HG03280 (cell line): ENCODE results near the gene NUTM2F.
"Not testable (repeated sequence)": the region's sequence is repeated elsewhere in the genome, so short reads cannot be mapped to it uniquely, and the experiment has no call there.

Experiments
- ATAC-seq: cut with Tn5 transposase; IDR thresholded peaks from one replicate; pipeline ENCODE4 v1.9.1; 2021; ENCODE audit warnings: mild to moderate bottlenecking, moderate library complexity; ENCODE audit not compliant: unreplicated experiment

NUTM2F gene

GRCh38 chr9:94317949-94318657 lies 10.3 kb downstream of the NUTM2F start:
- not testable (repeated sequence) for ATAC-seq

DNA sequence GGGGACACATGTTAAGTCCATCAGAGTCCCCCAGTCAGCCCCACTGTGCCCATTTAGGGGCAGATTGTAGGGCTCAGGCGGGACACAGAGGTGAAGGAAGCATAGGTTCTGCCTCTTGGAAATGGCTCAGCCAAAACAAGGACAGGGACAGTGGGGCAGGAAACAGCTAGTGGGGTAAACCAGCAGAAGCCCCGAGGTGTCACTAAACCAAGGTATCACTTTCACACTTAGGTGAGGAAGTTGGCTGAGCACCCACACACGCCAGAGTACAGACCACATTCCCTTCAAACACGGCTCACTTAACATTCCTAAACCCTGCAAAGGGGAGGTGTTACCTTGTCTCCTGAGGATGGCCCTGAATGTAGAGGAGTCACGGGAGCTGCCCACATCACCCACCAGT lies 12.2 kb downstream of the NUTM2F start:
- not testable (repeated sequence) for ATAC-seq

GRCh38 chr9:94315034-94315984 lies 13.1 kb downstream of the NUTM2F start:
- not testable (repeated sequence) for ATAC-seq

- ATAC-seq = no peak
Measured at GRCh38 chr9:94303321-94303720, 25.1 kb downstream of the NUTM2F start.

DNA sequence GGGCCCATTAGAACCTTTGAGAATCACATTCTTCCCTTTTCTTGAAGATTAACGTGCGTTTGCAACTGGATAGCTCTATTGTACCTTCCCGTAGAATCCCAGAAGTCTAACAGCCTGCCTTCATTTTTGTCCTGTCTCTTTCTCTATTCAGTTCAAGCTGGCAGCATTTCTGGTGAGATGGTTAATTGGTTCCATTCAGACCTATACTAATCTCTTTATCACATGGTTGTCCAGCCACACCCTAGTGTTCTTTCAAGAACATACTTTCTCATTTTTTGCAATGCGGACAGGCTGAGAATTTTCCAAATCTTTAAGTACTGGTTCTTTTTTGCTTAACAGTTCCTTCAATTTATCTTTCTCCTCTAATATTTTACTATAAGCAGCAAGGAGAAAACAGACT lies 26.0 kb downstream of the NUTM2F start:
- no peak for ATAC-seq

- ATAC-seq = no peak
Measured at GRCh38 chr9:94301583-94301982, 26.9 kb downstream of the NUTM2F start.

DNA sequence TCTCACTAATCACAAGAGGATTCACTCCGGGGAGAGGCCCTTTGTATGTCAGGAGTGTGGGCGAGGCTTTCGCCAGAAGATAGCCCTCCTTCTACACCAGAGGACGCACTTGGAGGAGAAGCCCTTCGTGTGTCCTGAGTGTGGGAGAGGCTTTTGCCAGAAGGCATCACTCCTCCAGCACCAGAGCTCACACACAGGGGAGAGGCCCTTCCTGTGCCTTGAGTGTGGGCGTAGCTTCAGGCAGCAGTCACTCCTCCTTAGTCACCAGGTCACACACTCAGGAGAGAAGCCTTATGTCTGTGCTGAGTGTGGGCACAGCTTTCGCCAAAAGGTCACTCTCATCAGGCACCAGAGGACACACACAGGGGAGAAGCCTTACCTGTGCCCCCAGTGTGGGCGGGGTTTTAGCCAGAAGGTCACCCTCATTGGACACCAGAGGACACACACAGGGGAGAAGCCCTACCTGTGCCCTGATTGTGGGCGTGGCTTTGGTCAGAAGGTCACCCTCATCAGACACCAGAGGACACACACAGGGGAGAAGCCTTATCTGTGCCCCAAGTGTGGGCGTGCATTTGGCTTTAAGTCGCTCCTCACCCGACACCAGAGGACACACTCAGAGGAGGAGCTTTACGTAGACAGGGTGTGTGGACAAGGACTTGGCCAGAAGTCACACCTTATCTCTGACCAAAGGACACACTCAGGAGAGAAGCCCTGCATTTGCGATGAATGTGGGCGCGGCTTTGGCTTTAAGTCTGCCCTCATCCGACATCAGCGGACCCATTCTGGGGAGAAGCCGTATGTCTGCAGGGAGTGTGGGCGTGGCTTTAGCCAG lies 27.8 kb downstream of the NUTM2F start:
- ATAC-seq = no peak

DNA sequence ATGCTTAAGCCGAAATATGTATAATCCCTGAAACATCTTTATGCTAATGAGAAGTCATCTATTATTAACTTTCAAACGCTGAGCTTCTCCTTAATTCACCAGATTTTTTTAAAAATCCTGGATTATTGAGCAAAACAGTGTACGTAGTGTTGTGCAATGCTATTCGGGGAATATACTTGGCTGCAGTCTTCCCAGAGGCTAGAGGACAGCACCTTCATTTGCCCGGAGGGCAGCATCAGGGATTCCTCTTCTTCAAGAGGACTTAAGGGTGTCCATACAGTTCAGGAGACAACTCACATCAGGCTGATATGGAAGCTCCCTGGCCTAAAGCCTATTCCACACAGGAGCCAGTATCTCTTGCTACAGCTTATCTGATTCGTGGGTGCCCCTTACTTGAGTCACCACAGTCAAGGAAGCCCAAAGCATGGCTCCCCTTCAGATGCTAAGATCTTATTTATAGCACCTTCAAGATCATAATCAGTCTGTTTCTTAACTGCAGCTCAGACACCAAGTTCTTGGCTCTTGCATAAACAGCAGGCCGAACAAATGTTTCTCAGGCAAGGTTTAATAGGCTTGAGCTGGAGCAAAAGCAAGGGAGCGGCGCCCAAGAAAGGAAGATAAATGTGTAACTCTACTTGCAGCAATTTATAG lies 29.4 kb downstream of the NUTM2F start:
- ATAC-seq = no peak

DNA sequence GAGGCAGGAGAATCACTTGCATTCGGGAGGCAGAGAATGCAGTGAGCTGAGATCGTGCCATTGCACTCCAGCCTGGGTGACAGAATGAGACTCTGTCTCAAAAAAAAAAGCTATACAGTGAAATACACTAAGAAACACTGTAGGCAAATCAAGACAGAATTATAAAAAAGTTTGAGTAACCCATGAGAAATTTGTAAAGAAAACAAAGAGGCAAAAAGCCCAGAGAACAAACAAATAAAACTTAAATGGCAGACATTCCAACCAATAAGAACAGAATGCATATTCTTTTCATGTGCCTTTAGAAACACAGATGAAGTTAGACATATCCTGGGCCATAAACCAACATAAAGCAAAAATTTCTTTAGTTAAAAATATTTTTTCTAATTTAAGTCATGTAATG lies 38.8 kb downstream of the NUTM2F start:
- no peak for ATAC-seq

DNA sequence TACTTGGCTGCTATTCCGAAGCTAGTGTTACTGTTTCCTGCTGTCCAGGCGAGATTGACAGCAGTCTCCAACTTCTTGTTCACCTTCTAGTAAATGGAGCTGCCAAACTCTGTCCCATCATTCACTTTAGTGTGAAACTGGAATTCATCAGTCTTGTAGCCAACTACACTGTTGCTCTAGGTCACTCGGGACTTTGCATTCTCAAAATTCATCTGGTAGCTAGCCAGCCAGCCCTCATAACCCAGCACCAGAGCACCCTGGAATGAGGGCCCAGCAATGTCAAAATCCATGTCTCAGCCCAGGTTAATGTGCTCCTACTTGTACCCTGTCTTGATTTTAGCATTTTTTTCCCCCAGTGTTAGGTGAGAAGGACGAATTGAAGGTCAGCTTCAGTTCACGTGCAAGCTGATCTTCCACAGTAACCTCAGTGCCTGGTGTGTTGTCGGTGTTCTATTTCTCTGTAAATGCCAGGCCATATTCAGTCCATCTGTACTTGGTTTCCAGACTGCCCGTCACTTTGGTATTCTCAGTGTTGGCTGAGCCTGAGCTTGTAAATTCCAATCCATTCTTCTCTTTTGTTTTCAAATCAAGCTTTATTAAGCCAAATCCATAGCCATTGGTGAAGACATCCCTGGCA lies 40.4 kb downstream of the NUTM2F start:
- ATAC-seq = no peak

GRCh38 chr9:94286116-94286515 lies 42.3 kb downstream of the NUTM2F start:
- no peak for ATAC-seq

DNA sequence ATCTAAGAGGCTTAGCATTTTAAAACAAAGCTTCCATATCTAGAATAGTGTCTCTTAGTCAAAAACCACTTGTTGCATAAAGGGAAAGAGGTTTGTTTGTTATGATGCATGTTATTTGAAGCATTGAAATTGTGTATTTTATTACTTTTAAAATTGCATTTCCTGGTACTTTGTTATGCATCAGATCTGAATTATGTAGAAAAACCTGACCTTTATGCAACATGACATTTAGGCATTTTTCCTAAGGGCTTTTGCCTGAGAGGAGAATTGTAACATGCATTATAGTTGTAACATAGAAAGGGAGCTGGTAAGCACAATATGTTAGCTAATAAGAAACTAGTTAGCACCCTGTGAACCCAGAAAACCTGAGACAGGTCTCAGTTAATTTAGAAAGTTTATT lies 47.3 kb downstream of the NUTM2F start:
- no peak for ATAC-seq

DNA sequence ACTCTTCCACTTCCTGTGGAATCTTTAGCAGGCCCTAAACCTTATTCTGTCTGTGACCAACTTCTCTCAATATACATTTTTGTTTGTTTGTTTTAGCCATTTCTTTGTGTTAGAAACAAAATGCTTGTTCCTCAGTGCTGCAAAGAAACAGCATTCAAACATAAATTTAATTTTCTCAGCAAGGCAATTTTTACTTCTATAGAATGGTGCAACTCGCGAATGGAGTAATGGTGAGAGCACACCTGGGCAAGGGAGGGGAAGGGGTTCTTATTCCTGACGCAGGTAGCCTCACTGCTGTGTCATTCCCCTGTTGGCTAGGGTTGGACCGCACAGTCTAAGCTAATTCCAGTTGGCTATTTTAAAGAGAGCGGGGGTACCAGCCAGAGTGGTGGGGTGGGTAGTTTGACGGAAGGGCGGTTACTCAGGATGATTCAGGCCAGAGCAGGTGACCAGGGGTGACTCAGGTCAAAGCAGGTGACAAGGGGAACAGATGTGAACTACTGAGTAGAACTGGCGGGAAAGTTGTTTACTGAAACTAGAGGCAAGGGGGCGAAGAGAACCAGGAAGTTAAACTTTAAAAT lies 47.9 kb downstream of the NUTM2F start:
- ATAC-seq = no peak

DNA sequence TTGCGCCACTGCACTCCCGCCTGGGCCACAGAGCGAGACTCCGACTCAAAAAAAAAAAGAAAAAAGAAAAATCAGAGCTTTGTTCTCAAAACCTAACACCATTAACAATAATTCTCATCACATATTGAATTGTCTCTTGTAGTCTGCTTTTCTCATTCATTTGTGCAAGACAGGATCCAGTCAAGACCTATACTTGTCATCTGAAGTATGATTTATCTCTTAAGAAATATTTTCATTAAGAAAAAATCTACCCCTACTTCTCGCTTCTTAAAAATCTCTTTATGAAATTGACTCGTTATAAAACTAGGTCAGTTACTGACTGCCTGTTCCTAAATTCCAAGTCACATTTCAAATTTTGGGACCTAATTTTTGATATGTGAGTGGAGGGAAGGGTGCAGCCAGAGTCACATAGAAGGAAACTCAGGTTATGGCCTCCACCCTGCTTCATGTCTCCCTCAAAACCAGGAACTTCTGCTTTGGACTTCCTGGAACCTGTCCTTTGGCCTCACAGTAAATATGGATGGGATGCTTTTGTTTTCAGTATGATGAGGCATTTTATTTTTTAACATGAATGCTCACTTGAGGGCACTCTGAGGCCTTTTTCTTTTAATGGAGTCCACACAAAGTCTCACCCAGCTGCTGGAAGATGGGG lies 50.4 kb downstream of the NUTM2F start:
- no peak for ATAC-seq

- not testable (repeated sequence) for ATAC-seq
Measured at GRCh38 chr9:94277029-94277428, 51.4 kb downstream of the NUTM2F start.

- ATAC-seq = no peak
Measured at GRCh38 chr9:94270009-94270408, 58.4 kb downstream of the NUTM2F start.

DNA sequence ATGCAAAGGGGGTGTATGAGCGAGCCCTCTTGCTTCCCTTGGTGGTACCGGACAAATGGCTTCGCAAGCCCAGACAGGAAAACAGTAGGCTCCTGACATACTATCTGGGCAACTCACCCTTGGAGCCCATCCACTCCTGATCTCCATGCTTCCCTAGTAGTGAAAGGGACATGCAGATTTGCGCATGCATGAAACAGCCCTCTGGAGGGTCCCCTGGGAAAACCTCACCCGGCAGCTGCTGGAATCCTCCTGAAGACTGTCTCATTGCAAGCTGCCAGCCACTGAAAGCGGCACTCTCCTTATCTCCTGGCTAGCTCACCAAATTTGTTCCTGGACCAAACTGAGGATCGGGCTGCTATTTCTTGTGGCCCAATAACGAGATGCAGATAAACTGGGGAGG lies 59.2 kb downstream of the NUTM2F start:
- ATAC-seq = no peak
